NT2/D1 (cell line): ENCODE data around the gene PDZD8.

Experiments
- SUZ12 ChIP-seq: IDR thresholded peaks from 2 replicates; pipeline ENCODE4 v1.6.1; 2011; ENCODE audit not compliant: insufficient read length, insufficient read depth; ENCODE audit errors: extremely low read depth
- YY1 ChIP-seq: IDR thresholded peaks from 2 replicates; pipeline ENCODE4 v1.6.1; 2011; ENCODE audit not compliant: insufficient read length, insufficient read depth
- ZNF274 ChIP-seq: IDR thresholded peaks from 2 replicates; pipeline ENCODE4 v1.6.1; 2011; ENCODE audit warnings: mild to moderate bottlenecking, low read depth, low read length

DNA sequence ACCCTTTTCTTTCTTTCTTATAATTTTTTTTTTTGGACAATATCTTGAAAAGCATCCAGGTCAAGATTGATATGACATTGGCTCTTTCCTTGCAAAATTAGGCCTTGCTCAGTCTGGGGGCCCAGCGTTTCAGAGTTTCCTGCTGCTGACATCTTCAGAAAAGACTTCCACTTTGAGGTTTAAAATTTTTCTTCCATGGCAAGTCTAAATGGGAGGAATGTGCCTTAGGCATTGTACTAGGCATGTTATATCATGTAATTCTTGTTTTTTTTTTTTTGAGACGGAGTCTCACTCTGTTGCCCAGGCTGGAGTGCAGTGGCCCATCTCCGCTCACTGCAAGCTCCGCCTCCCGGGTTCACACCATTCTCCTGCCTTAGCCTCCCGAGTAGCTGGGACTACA, 48.9 kb upstream of the PDZD8 start:
- TF ChIP-seq ZNF274 (no peak), SUZ12 (no peak), YY1 (no peak)
